Breast epithelium (tissue), 3 donors: Measurements from ENCODE around the gene AMMECR1L.

Experiments
- POLR2A ChIP-seq: fragments of 450-650 bp; IDR thresholded peaks from one replicate; pipeline ENCODE4 v1.6.1; 2016; ENCODE audit warnings: antibody characterized with exemption, mild to moderate bottlenecking, moderate library complexity
- POLR2AphosphoS5 ChIP-seq, 3 donors: sonication (generic); formaldehyde crosslinking; IDR thresholded peaks; one replicate each; pipeline ENCODE4 v1.6.1; 2017; ENCODE audit warnings: antibody characterized with exemption in 3 of 3
- TF ChIP-seq, protein P1 (sequence below), 3 donors: fragments of 450-650 bp; IDR thresholded peaks; one replicate each; pipeline ENCODE4 v1.5.1; 2016 to 2017; ENCODE audit warnings: antibody characterized with exemption in 3 of 3, mild to moderate bottlenecking in 3 of 3, moderate library complexity in 3 of 3

DNA sequence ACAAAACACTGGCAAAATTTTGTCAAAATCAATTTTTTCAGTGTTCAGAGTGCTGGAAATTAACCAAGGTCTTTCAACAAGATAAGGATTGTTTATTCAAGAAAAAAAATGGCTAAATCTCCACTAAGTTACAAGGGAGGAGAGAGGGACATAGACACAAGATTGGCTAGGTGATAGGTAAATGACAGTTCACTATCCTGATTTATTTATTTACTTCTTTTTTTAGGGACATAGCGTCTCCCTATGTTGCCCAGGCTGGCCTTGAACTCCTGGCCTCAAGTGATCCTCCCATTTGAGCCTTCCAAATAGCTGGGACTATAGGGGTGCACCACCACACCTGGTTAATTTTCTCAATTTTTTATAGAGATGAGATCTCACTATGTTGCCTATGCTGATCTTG lies 71.1 kb downstream of the AMMECR1L start:
- TF ChIP-seq, protein P1, sequence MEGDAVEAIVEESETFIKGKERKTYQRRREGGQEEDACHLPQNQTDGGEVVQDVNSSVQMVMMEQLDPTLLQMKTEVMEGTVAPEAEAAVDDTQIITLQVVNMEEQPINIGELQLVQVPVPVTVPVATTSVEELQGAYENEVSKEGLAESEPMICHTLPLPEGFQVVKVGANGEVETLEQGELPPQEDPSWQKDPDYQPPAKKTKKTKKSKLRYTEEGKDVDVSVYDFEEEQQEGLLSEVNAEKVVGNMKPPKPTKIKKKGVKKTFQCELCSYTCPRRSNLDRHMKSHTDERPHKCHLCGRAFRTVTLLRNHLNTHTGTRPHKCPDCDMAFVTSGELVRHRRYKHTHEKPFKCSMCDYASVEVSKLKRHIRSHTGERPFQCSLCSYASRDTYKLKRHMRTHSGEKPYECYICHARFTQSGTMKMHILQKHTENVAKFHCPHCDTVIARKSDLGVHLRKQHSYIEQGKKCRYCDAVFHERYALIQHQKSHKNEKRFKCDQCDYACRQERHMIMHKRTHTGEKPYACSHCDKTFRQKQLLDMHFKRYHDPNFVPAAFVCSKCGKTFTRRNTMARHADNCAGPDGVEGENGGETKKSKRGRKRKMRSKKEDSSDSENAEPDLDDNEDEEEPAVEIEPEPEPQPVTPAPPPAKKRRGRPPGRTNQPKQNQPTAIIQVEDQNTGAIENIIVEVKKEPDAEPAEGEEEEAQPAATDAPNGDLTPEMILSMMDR (IDR thresholded peaks at IDR 0.05), result no peak
- no peak for TF ChIP-seq POLR2A
- TF ChIP-seq POLR2AphosphoS5 (IDR thresholded peaks at IDR 0.05), result no peak
